ENCODE data around the gene CA5B. TPM values are rescaled to one million over a fixed set of nuclear protein-coding genes. Genes with fewer than 3 reads are reported as not detected.

Gene CA5B
- total RNA-seq, 4 donors from 2014 or later: 1.1 to 69.3 (median 4.7) TPM

- Histone ChIP-seq H3K36me3 (no peaks in the 10 kb centered on the region), H3K27me3 (no peaks in the 10 kb centered on the region), H3K4me1 (peaks cover 0 to 25% (median 6%) of the 10 kb centered on the region in 4 donors), H3K27ac (no peak overlapping the region), H3K4me3 (no peak overlapping the region), H3K9me3 (no peaks in the 10 kb centered on the region)
- no peak for TF ChIP-seq EP300 (IDR thresholded peaks at IDR 0.05; ENCODE audit: low read depth)
- TF ChIP-seq, protein P1, sequence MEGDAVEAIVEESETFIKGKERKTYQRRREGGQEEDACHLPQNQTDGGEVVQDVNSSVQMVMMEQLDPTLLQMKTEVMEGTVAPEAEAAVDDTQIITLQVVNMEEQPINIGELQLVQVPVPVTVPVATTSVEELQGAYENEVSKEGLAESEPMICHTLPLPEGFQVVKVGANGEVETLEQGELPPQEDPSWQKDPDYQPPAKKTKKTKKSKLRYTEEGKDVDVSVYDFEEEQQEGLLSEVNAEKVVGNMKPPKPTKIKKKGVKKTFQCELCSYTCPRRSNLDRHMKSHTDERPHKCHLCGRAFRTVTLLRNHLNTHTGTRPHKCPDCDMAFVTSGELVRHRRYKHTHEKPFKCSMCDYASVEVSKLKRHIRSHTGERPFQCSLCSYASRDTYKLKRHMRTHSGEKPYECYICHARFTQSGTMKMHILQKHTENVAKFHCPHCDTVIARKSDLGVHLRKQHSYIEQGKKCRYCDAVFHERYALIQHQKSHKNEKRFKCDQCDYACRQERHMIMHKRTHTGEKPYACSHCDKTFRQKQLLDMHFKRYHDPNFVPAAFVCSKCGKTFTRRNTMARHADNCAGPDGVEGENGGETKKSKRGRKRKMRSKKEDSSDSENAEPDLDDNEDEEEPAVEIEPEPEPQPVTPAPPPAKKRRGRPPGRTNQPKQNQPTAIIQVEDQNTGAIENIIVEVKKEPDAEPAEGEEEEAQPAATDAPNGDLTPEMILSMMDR (IDR thresholded peaks at IDR 0.05): no peak
- TF ChIP-seq POLR2AphosphoS5 (IDR thresholded peaks at IDR 0.05): no peak
- no peak for TF ChIP-seq POLR2A (IDR thresholded peaks at IDR 0.05)
- intact Hi-C loops (cut with DNase I; ENCODE audit: low total_unique reads): no loop called here
- DNase-seq: no peak
- 92 to 100% methylated on average over 3 to 13 of the region's 13 CpGs for WGBS, 2 donors (ENCODE audit: low coverage in 1 of 2)
- in situ Hi-C loops (cut with MboI; ENCODE audit: low pct_ligation_motif_present in 1 of 4, low pct_unique_long_range_greater_than_20kb in 1 of 4, low sequenced_read_pairs in 3 of 4): no loop called here
These were observed 9.6 kb downstream of the CA5B start for GRCh38 chrX:15747626-15748173.

DNA sequence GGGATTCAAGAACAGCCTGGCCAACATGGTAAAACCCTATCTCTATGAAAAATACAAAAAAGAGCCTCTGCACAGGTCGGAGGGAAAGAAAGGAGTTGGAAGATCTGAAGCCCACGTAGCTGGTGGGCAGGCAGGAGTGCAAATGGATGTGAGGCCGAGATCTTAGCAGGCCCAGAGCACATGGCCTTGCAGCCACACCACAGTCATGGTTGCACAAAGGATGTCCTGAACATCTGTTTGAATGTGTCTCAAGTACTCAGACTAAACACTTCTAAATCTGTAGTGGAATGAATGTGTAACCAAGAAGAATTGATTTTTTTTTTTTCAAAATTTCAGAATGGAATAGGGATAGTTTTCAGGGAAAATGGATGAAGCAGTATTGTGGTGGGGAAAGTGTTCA lies 10.8 kb downstream of the CA5B start:
- Histone ChIP-seq H3K27ac (peak overlapping the region in 2 of 4 donors; percentile 71), H3K36me3 (no peaks in the 10 kb centered on the region)
- intact Hi-C loops (cut with DNase I; ENCODE audit: low total_unique reads): no loop called here

DNA sequence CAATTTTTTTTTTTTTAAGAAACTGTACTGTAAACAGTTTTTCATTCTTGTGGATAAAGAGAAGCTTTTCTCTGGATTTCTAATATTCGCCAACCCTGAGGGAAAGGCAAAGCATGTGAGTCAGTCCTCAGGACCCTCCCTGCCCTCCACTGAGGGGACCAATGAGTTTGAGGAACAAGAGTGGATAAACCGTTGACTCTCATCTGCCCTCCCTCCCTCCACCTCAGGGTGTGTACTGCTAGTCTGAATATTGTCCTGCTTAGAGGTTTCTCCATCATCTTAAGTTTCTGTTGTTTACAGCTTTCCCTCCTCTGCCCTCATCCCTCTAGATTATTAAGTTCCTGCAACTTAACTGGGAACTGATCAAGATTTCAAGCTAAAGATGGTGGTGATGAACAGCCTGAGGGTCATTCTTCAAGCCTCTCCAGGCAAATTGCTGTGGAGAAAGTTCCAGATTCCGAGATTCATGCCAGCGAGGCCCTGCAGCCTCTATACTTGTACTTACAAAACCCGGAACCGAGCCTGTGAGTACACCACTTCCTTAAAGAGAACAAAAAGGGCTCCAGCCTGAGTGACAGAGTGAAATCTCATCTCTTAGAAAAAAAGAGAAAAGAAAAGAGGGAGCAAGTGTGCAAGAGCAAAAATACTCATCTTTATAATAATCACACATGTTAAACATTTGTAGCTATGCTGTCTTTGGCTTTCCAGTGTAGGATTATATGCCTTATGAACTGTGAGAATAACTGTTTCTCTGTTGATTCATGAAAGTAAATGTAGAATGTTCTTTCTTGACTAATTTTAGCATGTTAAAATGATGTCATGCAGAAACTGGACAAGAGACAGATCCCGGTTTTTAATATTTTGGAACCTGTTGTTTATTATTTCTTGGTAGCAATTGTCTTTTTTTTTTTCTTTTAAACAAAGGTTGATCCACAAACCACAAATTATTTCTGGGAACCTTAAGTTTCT lies 11.9 kb downstream of the CA5B start:
- H3K36me3 ChIP-seq: no peaks in the 10 kb centered on the region
- 17 to 62% methylated on average over 1 to 7 of the region's 7 CpGs for WGBS, 2 donors (ENCODE audit: low coverage in 1 of 2)
- H3K27ac ChIP-seq: peak overlapping the region; percentile 71 to 79 (median 72)
- intact Hi-C loops (cut with DNase I; ENCODE audit: low total_unique reads) (no loop called here), in situ Hi-C loops (cut with MboI; ENCODE audit: low pct_ligation_motif_present in 1 of 4, low pct_unique_long_range_greater_than_20kb in 1 of 4, low sequenced_read_pairs in 3 of 4) (no loop called here)
- H3K4me3 ChIP-seq: no peak overlapping the region
- peaks cover 0 to 25% (median 6%) of the 10 kb centered on the region in 4 donors for H3K4me1 ChIP-seq
- no peaks in the 10 kb centered on the region for H3K27me3 ChIP-seq
- peak; percentile 23 for DNase-seq
- TF ChIP-seq EP300 (IDR thresholded peaks at IDR 0.05; ENCODE audit: low read depth): no peak
- TF ChIP-seq, protein P1 (IDR thresholded peaks at IDR 0.05): no peak
- TF ChIP-seq POLR2AphosphoS5 (IDR thresholded peaks at IDR 0.05): no peak
- TF ChIP-seq POLR2A (IDR thresholded peaks at IDR 0.05): no peak
- H3K9me3 ChIP-seq: no peaks in the 10 kb centered on the region

More for the DNA sequence above, 10.8 kb downstream of the CA5B start:
- no peaks in the 10 kb centered on the region for H3K27me3 ChIP-seq
- peaks cover 0 to 25% (median 6%) of the 10 kb centered on the region in 4 donors for H3K4me1 ChIP-seq
- no peaks in the 10 kb centered on the region for H3K9me3 ChIP-seq
- whole genome bisulfite sequencing, 2 donors (ENCODE audit: low coverage in 1 of 2): 90% methylated on average over 3 of the region's 3 CpGs; no CpG with 5 or more reads in 1 of the 2 donors
- in situ Hi-C loops (cut with MboI; ENCODE audit: low pct_ligation_motif_present in 1 of 4, low pct_unique_long_range_greater_than_20kb in 1 of 4, low sequenced_read_pairs in 3 of 4): no loop called here
- TF ChIP-seq, protein P1 (IDR thresholded peaks at IDR 0.05): no peak
- TF ChIP-seq POLR2A (IDR thresholded peaks at IDR 0.05): no peak
- no peak for DNase-seq
- no peak overlapping the region for H3K4me3 ChIP-seq

DNA sequence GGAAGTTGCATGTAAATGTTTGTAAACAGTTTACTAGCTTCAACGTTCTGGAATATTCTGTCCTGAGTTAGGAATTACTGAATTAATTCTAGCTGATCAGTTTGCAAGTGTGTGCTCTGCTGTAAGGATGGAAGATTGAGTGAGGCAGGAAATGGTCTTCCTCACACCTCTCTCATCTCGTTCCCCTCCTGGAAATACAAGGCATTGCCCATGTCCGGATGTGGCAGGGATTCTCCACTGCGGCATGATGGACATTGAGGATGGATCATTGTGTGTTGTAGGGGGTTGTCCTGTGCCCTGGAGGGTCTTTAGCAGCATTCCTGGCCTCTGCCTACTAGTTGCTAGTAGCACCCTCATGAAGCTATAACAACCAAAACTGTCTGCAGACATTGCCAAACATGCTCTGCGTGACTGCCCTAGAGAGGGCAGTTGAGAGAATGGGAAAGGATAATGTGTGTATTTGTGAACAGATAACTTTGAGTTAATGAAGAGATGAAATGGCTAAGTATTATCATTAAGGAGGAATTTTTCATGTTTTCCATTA lies 12.6 kb downstream of the CA5B start:
- peak overlapping the region; percentile 71 to 79 (median 72) for H3K27ac ChIP-seq
- 54 to 60% methylated on average over 3 to 5 of the region's 5 CpGs for whole genome bisulfite sequencing, 2 donors (ENCODE audit: low coverage in 1 of 2)
- no peak for TF ChIP-seq EP300 (IDR thresholded peaks at IDR 0.05; ENCODE audit: low read depth)
- H3K4me3 ChIP-seq: no peak overlapping the region
- H3K4me1 ChIP-seq: peaks cover 0 to 25% (median 6%) of the 10 kb centered on the region in 4 donors
- H3K36me3 ChIP-seq: no peaks in the 10 kb centered on the region
- in situ Hi-C loops (cut with MboI; ENCODE audit: low pct_ligation_motif_present in 1 of 4, low pct_unique_long_range_greater_than_20kb in 1 of 4, low sequenced_read_pairs in 3 of 4) (no loop called here), intact Hi-C loops (cut with DNase I; ENCODE audit: low total_unique reads) (no loop called here)
- DNase-seq: no peak
- no peaks in the 10 kb centered on the region for H3K9me3 ChIP-seq
- H3K27me3 ChIP-seq: no peaks in the 10 kb centered on the region
